ENCODE measurements around the gene CLCC1.

GRCh38 chr1:108961198-108961597, 2.1 kb downstream of the CLCC1 start:
- TF ChIP-seq CTCF (IDR thresholded peaks at IDR 0.05) (no peak), POLR2A (IDR thresholded peaks at IDR 0.05) (no peak)
